NT2/D1 (cell line): ENCODE results near the gene KCNJ9.

ENCODE experiments used
- DNase-seq: peaks from one replicate; pipeline ENCODE4 v3.0.0-alpha.2; 2011; ENCODE audit warnings: low read depth, low spot score
- H3K27me3 ChIP-seq: 2 replicates; pipeline ENCODE4 v1.6.0; 2011; ENCODE audit warnings: mild to moderate bottlenecking; ENCODE audit not compliant: insufficient read length, insufficient read depth
- H3K36me3 ChIP-seq: 2 replicates; pipeline ENCODE4 v1.6.1; 2011; ENCODE audit warnings: mild to moderate bottlenecking, low read length, mixed read lengths; ENCODE audit not compliant: insufficient read depth, insufficient read length
- H3K4me1 ChIP-seq: 2 replicates; pipeline ENCODE4 v1.5.1; 2011; ENCODE audit not compliant: insufficient read depth, insufficient read length
- H3K4me3 ChIP-seq: 2 replicates; pipeline ENCODE4 v1.5.1; 2011; ENCODE audit warnings: low read depth; ENCODE audit not compliant: insufficient read length
- H3K9ac ChIP-seq: 2 replicates; pipeline ENCODE4 v1.6.0; 2011; ENCODE audit warnings: low read depth; ENCODE audit not compliant: insufficient read length
- H3K9me3 ChIP-seq: 2 replicates; pipeline ENCODE4 v1.5.1; 2011; ENCODE audit warnings: mild to moderate bottlenecking, low read length; ENCODE audit not compliant: insufficient read depth
- SUZ12 ChIP-seq: IDR thresholded peaks from 2 replicates; pipeline ENCODE4 v1.6.1; 2011; ENCODE audit not compliant: insufficient read length, insufficient read depth; ENCODE audit errors: extremely low read depth
- YY1 ChIP-seq: IDR thresholded peaks from 2 replicates; pipeline ENCODE4 v1.6.1; 2011; ENCODE audit not compliant: insufficient read length, insufficient read depth
- ZNF274 ChIP-seq: IDR thresholded peaks from 2 replicates; pipeline ENCODE4 v1.6.1; 2011; ENCODE audit warnings: mild to moderate bottlenecking, low read depth, low read length

KCNJ9 gene

DNA sequence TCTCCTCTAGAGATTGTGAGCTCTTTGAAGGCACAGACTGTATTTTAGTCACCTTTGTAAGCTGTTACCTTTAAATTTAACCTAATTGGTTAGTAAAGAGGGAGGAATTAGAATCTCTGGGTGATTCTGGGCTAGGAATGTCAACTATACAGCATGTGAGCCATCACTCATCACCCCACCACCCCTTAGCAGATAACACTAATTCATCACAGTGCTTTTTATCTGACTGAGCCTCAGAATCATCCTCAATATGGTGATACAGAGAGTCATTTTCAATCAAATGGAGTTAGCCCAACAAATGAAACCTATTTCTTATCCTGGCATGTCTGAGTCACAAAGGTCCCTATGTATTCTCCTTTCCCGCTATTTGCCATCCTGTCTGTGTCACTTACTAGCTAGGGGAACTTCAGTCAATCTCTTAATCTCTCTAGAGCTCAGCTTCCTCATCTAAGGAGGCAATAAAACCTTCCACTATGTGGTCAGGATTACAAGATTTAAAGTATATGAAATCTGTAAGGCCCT lies 24.6 kb upstream of the KCNJ9 start:
- Histone ChIP-seq H3K4me3 (no peak overlapping the region), H3K36me3 (no peaks in the 10 kb centered on the region), H3K27me3 (peaks cover 14% of the 10 kb centered on the region), H3K4me1 (peaks cover 4% of the 10 kb centered on the region), H3K9me3 (no peaks in the 10 kb centered on the region), H3K9ac (no peak overlapping the region)
- DNase-seq = no peak
- TF ChIP-seq YY1 (no peak), ZNF274 (no peak)

DNA sequence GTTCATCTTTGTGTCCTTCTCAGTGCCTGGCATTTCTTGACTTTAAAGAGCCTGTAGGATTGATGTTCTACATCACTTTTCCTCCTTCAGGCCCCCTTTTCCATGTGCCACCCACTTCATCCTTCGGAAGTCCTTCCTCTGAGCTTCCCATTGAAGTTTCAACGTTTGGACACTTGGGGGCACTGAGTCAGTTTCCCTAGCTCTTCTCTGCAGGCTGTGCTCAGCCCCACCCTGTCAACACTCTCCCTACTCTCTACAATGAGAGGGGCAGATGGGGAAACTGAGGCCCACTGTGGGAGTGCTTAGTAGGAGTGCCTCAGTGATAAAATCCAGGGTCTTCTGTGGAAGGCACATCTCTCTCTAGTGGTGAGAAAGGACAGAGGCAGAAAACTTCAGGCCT lies 23.3 kb upstream of the KCNJ9 start:
- Histone ChIP-seq H3K9me3 (no peaks in the 10 kb centered on the region), H3K9ac (no peak overlapping the region), H3K4me1 (peaks cover 13% of the 10 kb centered on the region), H3K4me3 (no peak overlapping the region), H3K36me3 (no peaks in the 10 kb centered on the region), H3K27me3 (peaks cover 6% of the 10 kb centered on the region)
- no peak for DNase-seq
- TF ChIP-seq ZNF274 (no peak), SUZ12 (no peak), YY1 (no peak)

DNA sequence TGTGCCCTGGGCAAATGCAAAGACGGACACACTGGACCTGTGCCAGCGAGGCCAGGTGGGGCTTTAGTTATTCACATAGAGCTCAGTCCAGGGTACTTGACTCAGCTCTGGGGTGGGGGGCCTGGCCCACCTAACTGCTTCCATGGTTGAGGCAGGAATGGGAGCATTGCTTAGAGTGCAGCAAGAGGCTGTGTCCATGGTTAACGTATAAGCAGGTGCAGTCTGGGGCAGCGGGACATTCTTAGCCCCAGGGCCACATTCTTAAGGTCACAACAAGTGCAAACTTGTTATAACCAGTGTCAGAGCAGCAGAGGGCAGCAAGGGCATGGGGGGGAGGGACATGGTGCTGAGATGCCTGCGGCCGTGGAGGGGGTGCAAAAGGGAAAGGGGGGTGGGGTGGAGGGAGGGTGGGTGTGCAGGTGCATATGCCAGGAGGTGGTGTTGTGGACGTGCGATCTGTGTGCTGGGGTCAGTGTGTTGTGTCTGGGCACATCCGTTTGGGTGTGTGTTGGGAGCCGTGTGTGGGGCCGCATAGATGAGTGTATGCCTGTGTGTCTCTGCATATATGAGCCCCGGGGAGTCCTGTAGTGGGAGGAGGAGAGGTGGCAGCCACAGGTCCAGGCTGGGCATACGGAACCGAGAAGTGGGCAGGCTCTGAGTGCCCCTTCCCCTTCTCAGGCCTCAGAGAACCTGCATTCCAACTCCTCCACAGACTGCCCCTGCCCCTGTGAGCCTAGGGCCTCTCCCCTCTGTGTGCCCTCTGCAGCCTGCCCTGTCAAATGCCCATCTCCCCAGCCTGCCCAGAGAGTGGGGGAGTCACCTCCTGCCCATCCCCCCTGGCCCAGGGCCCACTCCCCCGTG lies 19.7 kb upstream of the KCNJ9 start:
- Histone ChIP-seq H3K27me3 (peaks cover 2% of the 10 kb centered on the region), H3K36me3 (no peaks in the 10 kb centered on the region), H3K9me3 (no peaks in the 10 kb centered on the region), H3K4me3 (no peak overlapping the region), H3K4me1 (peaks cover 18% of the 10 kb centered on the region), H3K9ac (no peak overlapping the region)
- TF ChIP-seq YY1 (no peak), SUZ12 (no peak), ZNF274 (no peak)
- no peak for DNase-seq

DNA sequence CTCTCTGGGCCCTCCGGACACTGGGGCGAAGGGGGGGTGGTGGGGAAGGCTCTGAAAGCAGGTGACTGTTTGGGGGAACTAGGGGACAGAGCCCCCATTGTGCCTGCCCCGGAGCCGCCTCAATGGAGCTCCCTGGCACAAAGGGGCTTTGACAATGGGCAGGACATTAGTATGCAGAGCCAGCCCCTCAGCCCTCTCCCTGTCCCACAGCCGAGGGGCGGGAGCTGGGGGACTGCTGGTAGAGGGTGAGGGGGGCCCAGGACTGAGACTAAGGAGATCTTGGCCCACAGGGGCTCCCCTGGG lies 19.2 kb upstream of the KCNJ9 start:
- DNase-seq = no peak
- Histone ChIP-seq H3K4me1 (peaks cover 22% of the 10 kb centered on the region), H3K36me3 (no peaks in the 10 kb centered on the region), H3K9me3 (no peaks in the 10 kb centered on the region), H3K9ac (no peak overlapping the region), H3K27me3 (peaks cover 2% of the 10 kb centered on the region), H3K4me3 (no peak overlapping the region)
- no peak for TF ChIP-seq ZNF274
- TF ChIP-seq YY1 = no peak
- no peak for TF ChIP-seq SUZ12

DNA sequence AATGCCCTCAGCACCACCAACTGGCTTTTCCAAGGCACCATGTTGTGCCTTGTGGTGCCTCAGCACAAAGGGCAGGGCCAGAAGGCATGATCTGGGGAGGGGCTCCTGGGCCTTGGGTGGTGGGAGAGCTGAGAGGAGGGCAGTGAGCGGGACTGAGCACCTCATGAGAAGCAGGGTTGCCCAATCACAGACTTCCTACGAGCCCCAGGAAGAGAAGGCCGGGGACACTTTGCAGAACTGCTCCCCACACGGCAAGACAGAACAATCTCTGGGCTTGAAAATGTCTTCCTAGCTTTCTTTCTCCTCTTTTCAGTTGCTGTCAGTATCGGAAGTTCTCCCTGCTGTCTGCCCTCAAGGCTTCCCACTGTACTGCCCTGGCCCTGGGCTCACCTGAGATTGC lies 18.2 kb upstream of the KCNJ9 start:
- no peak overlapping the region for H3K9ac ChIP-seq
- H3K9me3 ChIP-seq = no peaks in the 10 kb centered on the region
- TF ChIP-seq SUZ12 (no peak), YY1 (no peak), ZNF274 (no peak)
- no peaks in the 10 kb centered on the region for H3K36me3 ChIP-seq
- H3K4me1 ChIP-seq = peaks cover 25% of the 10 kb centered on the region
- no peak for DNase-seq
- H3K27me3 ChIP-seq = peaks cover under 1% of the 10 kb centered on the region
- no peak overlapping the region for H3K4me3 ChIP-seq

DNA sequence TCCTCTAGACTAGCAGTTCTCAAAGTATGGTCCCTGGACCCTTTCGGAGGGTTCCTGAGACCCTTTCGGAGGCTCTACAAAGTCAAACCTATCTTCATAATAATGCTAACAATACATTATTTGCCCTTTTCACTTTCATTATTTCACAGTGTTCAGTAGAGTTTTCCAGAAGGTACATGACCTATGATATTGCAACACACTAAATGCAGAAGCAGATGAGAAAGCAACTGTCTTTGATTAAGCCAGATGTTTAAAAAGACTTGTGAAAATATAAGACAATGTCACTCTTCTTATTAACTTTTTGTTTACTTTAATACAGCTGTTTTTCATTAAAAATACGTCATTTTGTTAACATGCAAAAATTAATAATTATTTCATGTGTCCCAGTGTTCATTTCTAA lies 17.2 kb upstream of the KCNJ9 start:
- no peaks in the 10 kb centered on the region for H3K9me3 ChIP-seq
- peaks cover 25% of the 10 kb centered on the region for H3K4me1 ChIP-seq
- peaks cover 11% of the 10 kb centered on the region for H3K27me3 ChIP-seq
- no peak overlapping the region for H3K4me3 ChIP-seq
- TF ChIP-seq ZNF274 (no peak), YY1 (no peak), SUZ12 (no peak)
- H3K9ac ChIP-seq = no peak overlapping the region
- no peaks in the 10 kb centered on the region for H3K36me3 ChIP-seq
- DNase-seq = no peak

- DNase-seq = no peak
- TF ChIP-seq SUZ12 = no peak
- TF ChIP-seq ZNF274 = no peak
- no peak for TF ChIP-seq YY1
- peaks cover 16% of the 10 kb centered on the region for H3K27me3 ChIP-seq
- H3K9me3 ChIP-seq = no peaks in the 10 kb centered on the region
- H3K4me3 ChIP-seq = no peak overlapping the region
- no peak overlapping the region for H3K9ac ChIP-seq
- H3K4me1 ChIP-seq = peaks cover 28% of the 10 kb centered on the region
- H3K36me3 ChIP-seq = no peaks in the 10 kb centered on the region
Measured at GRCh38 chr1:160064746-160065145, 16.6 kb upstream of the KCNJ9 start.
